T follicular helper cell (primary cell): ENCODE data around the gene PRDM16.
A peak's percentile ranks its signal among the peaks of the same experiment; 100 is the strongest.

Source experiments
- DNase-seq: peaks from one replicate; pipeline ENCODE4 v3.0.0-alpha.2; 2020; ENCODE audit warnings: low read depth

The PRDM16 gene

GRCh38 chr1:3032371-3033039, 36.5 kb upstream of the PRDM16 start:
- no peak for DNase-seq

DNA sequence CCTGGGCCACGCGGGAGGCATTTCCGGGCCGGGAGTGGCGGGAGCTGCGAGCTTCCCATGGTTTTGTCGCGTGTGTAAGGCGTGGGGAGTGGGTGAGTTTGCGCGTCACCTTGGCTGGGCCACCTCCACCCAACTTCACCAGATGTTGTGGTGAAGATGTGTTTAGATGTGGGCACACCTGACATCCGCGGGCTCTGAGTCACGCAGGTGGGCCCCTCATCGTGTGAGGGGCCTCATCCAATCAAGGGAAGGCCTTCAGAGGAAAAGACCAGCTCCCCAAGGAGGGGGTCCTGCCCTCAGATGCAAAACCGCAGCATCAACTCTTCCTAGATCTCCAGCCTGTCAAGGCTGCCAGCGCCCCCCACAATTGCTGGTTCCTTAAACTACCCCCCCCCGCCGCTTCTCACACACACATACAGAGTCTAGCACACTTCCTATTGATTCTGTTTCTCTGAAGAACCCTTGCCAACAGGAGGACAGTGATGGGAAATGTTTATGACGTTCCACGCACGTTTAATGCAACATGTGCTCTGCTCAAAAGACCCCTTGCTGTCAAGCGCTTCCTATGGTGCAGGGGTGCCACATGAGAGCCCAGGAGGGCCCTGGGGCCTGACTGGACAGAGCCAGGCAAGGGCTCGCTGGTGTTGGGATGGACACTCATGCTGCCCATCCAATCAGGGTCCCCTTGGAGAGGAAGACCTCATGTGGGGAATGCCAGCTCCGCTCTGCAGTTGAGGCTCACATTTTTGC, 35.8 kb upstream of the PRDM16 start:
- peak; percentile 44 for DNase-seq

- no peak for DNase-seq
Measured at GRCh38 chr1:3033790-3034090, 35.3 kb upstream of the PRDM16 start.

DNA sequence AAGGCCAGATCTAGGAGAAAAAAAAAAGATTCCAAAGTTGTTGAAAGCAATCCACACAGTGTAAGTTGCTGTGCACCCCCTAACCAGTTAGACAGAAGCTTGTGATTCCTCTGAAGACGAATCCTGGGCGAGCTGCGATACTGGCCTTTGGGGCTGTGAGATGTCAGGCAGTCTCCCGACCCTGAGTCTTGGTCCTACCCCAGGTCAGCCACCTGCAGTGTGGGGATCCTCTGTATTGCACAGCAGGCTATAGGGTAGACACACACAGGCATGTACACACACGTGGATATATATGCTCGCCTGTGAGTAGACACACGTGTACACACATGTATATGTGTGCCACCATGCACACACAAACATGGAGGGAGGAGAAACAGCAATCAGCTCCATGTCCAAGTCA, 34.8 kb upstream of the PRDM16 start:
- DNase-seq: no peak

- DNase-seq: no peak
Measured at GRCh38 chr1:3034728-3035562, 34.1 kb upstream of the PRDM16 start.

GRCh38 chr1:3035563-3036446, 33.2 kb upstream of the PRDM16 start:
- no peak for DNase-seq

GRCh38 chr1:3036447-3037280, 32.3 kb upstream of the PRDM16 start:
- no peak for DNase-seq

- no peak for DNase-seq
Measured at GRCh38 chr1:3037281-3038040, 31.5 kb upstream of the PRDM16 start.

DNA sequence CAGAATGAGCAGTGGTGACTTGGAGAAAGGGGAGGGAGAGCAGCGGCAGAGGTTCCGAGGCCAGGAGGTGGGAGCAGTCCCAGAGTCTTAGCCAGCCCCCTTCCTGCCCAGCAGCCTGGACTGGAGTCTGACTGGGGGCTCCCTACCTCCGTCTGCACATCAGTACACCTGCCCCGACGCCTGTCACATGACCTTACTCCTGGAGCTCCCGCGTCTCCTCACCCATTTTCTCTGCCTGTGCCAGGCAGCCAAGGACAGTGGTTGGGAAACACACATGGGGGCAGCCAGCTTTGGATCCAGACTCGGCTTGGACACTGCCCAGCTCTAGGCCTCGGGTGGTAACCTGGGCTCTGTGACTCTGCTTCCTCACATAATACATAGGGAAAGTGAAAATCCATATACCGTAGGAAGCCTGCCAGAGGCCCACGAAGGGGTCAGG, 30.9 kb upstream of the PRDM16 start:
- DNase-seq: no peak

DNA sequence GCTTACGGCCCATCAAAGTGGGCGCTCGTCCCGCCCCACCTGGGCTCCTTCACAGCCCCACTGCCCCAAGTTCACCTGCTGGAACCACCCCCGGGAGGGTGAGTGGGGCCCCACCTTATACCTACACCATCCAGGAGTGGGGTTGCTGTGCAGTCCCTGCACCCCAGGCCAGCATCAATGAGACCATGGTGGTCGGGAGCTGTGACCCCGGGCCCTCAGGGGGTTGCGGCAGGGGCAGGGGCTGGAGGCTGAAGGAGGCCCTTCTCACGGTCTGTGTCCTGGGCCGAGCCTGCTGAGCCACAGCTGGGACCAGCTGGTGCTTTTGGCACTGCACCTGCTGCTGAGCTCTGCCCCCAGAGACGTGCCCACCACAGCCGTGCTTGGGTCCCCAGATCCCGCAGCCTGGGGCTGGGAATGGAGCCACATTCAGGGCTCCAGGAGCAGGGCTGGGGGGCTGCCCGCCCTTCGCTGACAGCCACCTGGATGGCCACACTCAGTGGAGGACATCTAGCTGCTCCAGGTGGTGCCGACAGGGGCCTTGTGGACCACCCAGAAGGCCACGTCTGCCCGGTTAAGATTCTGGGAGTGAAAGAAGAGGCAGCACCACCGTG, 30.3 kb upstream of the PRDM16 start:
- DNase-seq: no peak

GRCh38 chr1:3040004-3040403, 29.0 kb upstream of the PRDM16 start:
- no peak for DNase-seq

GRCh38 chr1:3042481-3042880, 26.5 kb upstream of the PRDM16 start:
- DNase-seq: no peak

GRCh38 chr1:3049164-3049563, 19.8 kb upstream of the PRDM16 start:
- DNase-seq: no peak

- DNase-seq: no peak
Measured at GRCh38 chr1:3049905-3050304, 19.1 kb upstream of the PRDM16 start.

GRCh38 chr1:3050603-3051002, 18.4 kb upstream of the PRDM16 start:
- no peak for DNase-seq

DNA sequence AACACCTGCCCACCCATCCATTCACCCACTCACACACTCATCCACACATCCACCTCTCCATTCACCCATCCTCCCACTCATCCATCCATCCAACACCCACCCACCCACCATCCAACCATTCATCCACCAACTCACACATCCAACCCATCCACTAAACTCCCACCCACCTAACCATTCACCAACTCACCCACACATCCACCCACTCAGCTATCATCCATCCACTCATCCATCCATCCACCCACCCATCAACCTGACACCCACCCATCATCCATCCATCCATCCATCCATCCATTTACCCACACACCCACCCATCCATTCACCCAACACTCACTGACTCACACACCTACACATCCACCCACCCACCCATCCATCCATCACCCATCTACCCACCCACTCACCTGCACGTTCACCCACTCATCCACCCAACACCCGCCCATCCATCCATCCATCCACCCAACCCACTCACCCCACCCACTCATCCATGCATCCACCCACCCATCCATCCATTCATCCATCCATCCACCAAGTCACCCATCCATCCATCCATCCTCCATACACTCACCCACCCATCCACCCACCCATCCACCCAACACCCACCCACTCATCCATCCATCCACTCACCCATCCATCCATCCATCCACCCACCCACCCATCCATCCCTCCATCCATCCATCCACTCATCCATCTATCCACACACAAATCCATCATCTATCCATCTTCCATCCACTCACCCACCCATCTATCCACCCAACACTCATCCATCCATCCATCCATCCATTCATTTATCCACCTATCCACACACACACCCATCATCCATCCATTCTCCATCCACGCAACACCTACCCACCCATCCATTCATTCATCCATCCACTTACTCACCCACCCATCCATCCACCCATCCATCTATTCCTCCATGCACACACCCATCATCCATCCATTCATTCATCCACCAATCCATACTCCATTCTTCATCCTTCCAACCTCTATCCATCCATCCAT, 17.4 kb upstream of the PRDM16 start:
- DNase-seq: no peak

GRCh38 chr1:3052501-3052900, 16.5 kb upstream of the PRDM16 start:
- DNase-seq: no peak

DNA sequence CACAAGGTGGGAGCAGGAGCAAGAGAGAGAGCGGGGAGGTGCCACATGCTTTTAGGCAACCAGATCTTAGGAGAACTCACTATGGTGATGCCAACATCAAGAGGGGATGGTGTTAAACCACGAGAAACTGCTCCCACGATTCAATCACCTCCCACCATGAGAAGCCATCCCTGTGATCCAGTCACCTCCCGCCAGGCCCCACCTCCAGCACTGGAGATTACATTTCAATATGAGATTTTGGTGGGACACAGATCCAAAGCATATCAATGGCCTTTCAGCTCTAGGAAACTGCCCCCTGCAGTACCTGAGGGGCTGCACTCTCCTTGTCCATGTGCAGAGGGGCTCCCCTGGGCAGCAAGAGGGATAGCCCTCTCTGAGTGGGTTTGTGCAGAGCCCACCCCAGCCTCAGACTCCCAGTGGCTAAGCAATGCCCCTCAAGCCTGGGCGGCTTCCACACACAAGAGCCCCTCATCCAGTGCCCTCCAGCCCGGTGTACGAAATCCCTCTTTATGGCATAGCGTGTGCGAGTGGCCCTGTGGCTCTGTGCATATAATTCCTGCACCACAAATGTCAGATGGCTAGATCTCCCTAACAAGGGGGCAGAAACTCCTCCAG, 15.5 kb upstream of the PRDM16 start:
- DNase-seq: no peak
